Rectal smooth muscle tissue (tissue), 1 donor: ENCODE results near the gene TTC27.
"Not testable (repeated sequence)": the region's sequence is repeated elsewhere in the genome, so short reads cannot be mapped to it uniquely, and the experiment has no call there.

Experiments
- H3K27ac ChIP-seq: one replicate; pipeline ENCODE4 v1.7.0; 2013; ENCODE audit warnings: low read depth, low read length, inconsistent platforms
- H3K27me3 ChIP-seq: one replicate; pipeline ENCODE4 v1.7.0; 2013; ENCODE audit warnings: low read length; ENCODE audit not compliant: control insufficient read depth, insufficient read depth
- H3K36me3 ChIP-seq: one replicate; pipeline ENCODE4 v1.7.0; 2013; ENCODE audit warnings: low read length; ENCODE audit not compliant: control insufficient read depth, insufficient read depth
- H3K4me1 ChIP-seq: one replicate; pipeline ENCODE4 v1.7.0; 2013; ENCODE audit warnings: low read length; ENCODE audit not compliant: control insufficient read depth, insufficient read depth
- H3K4me3 ChIP-seq: one replicate; pipeline ENCODE4 v1.7.0; 2013; ENCODE audit warnings: low read length
- H3K9ac ChIP-seq: one replicate; pipeline ENCODE4 v1.7.0; 2013; ENCODE audit warnings: low read length

The TTC27 gene

DNA sequence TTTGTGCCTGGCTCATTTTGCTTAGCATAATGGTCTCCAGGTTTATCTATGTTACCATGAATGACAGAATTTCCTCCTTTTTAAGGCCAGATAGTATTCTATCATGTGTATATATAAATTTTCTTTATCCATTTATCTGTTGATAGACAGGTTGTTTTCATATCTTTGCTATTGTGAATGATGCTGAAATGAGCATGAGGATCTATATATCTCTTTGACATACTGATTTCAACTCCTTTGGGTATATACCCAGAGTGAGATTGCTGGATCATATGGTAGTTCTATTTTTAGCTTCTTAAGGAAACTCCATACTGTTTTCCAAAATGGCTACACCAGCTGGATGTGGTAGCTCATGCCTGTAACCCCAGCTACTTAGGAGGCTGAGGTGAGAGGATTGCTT is 232.5 kb downstream of the TTC27 start:
- no peaks in the 10 kb centered on the region for H3K4me1 ChIP-seq
- H3K9ac ChIP-seq: no peak overlapping the region
- H3K27ac ChIP-seq: no peak overlapping the region
- H3K36me3 ChIP-seq: no peaks in the 10 kb centered on the region
- no peaks in the 10 kb centered on the region for H3K27me3 ChIP-seq
- no peak overlapping the region for H3K4me3 ChIP-seq

- Histone ChIP-seq H3K27me3 (no peaks in the 10 kb centered on the region), H3K4me3 (no peak overlapping the region), H3K36me3 (no peaks in the 10 kb centered on the region), H3K4me1 (no peaks in the 10 kb centered on the region), H3K27ac (no peak overlapping the region), H3K9ac (no peak overlapping the region)
Measured at GRCh38 chr2:32862269-32863055, 234.6 kb downstream of the TTC27 start.

- H3K27me3 ChIP-seq: no peaks in the 10 kb centered on the region
- H3K4me1 ChIP-seq: no peaks in the 10 kb centered on the region
- no peak overlapping the region for H3K27ac ChIP-seq
- no peaks in the 10 kb centered on the region for H3K36me3 ChIP-seq
- no peak overlapping the region for H3K9ac ChIP-seq
- H3K4me3 ChIP-seq: no peak overlapping the region
Measured at GRCh38 chr2:32863326-32863725, 235.5 kb downstream of the TTC27 start.

- Histone ChIP-seq H3K9ac (no peak overlapping the region), H3K4me1 (no peaks in the 10 kb centered on the region), H3K4me3 (no peak overlapping the region), H3K36me3 (no peaks in the 10 kb centered on the region), H3K27ac (no peak overlapping the region), H3K27me3 (no peaks in the 10 kb centered on the region)
Measured at GRCh38 chr2:32863803-32864202, 236.0 kb downstream of the TTC27 start.

GRCh38 chr2:32864334-32865111 is 236.7 kb downstream of the TTC27 start:
- Histone ChIP-seq H3K4me1 (no peaks in the 10 kb centered on the region), H3K36me3 (no peaks in the 10 kb centered on the region), H3K4me3 (no peak overlapping the region), H3K27ac (no peak overlapping the region), H3K27me3 (no peaks in the 10 kb centered on the region), H3K9ac (no peak overlapping the region)

DNA sequence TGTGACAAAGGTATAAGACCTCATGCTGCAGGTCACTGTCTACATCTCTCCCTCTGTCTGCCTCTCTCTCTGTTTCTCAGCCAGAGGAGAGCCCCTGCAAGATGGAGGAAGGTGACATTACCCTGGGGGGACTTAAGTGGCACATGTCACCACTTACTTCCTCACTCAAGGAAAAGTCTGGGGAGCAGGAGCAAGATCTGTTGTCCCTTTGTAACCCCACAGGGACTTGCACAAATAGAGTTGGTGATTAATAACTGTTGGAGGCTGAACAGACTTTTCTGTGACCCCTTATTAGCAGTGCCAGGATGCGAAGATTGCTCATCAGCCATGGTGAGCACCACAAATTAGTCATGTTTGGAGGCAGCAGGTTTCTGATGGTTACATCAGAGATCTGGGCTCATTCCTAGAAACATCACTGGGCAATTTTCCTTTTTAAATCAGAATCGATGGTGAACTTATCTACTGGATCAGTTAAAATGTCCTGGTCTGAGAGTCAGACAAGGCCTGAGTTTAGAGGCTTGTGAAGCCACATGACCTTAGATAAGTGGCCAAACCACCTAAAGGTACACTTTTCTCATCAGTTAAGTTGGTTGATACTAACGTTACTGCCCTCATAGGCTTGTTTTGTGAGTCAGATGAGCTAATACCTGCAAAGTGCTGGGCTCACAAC is 237.7 kb downstream of the TTC27 start:
- no peaks in the 10 kb centered on the region for H3K27me3 ChIP-seq
- no peak overlapping the region for H3K9ac ChIP-seq
- H3K4me1 ChIP-seq: no peaks in the 10 kb centered on the region
- no peak overlapping the region for H3K27ac ChIP-seq
- H3K36me3 ChIP-seq: no peaks in the 10 kb centered on the region
- no peak overlapping the region for H3K4me3 ChIP-seq

- H3K27ac ChIP-seq, H3K36me3 ChIP-seq, H3K4me3 ChIP-seq, H3K9ac ChIP-seq, H3K4me1 ChIP-seq, H3K27me3 ChIP-seq: not testable (repeated sequence)
Measured at GRCh38 chr2:32866462-32866861, 238.6 kb downstream of the TTC27 start.
